HG03175 (cell line): ENCODE measurements around the gene USP27X.
A peak's percentile ranks its signal among the peaks of the same experiment; 100 is the strongest.

Experiments used
- ATAC-seq: cut with Tn5 transposase; IDR thresholded peaks from one replicate; pipeline ENCODE4 v1.9.1; 2021; ENCODE audit warnings: mild to moderate bottlenecking, moderate library complexity; ENCODE audit not compliant: unreplicated experiment

Gene USP27X

DNA sequence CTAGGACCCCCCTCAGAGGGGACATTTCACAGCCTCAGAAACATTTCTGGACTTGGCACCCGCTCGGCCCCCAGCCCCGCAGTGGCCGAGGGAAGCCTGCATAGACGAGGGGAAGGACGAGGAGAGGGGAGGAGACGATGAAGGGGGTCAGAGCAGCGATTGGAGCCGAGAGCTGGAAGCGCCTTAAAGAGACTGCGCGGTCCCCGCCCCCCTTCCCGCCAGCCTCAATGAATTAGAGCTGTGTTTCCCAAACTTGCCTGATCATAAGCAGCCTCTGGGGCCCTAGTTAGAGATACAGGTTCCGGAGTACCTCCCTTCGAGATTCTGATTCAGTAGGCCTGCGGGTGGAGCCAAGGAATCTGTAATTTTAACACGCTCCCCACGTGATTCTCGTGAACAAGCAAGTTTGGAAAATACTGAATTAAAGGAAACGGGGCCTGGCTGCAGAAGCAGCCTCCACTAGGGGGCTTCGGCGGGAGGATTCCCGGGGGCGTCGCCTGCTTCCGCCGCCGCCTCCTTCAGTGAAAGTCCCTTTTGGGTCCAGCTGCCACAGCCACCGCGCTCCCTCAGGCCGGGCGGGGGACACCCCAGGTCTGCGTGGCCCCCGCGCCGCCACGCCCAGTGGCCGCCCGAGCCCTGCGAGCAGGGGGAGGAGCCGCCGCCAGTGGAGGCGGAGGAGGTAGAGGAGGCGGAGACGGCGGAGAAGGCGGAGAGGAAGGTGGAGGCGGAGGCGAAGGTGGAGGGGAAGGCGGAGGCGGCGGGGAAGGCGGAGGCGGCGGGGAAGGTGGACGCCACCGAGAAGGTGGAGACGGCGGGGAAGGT is at the start of gene USP27X:
Gene USP27X (plus strand): TSS at position 651 of the 822 bp plus-strand sequence. CDS start 824 bp downstream, outside the sequence.
- ATAC-seq: peak; percentile 94

DNA sequence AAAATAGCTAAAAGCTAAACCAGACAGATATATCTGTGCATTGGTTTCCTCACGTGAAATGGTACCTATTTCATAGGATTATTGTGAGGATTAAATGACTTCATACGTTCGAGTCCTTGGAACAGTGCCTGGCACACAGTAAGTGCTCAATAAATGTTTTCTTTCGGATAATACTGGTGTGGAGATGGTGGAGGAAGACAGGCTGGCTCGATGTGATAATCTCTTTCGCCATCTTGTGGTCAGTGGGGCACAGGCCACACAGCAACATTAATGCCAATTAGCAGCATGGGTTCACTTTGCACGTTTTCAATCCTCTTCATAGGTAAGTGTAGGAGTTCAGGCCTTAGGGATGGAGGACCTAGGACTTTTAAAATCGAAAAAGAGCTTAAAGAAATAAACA is 40.9 kb upstream of the USP27X start:
- ATAC-seq: no peak

DNA sequence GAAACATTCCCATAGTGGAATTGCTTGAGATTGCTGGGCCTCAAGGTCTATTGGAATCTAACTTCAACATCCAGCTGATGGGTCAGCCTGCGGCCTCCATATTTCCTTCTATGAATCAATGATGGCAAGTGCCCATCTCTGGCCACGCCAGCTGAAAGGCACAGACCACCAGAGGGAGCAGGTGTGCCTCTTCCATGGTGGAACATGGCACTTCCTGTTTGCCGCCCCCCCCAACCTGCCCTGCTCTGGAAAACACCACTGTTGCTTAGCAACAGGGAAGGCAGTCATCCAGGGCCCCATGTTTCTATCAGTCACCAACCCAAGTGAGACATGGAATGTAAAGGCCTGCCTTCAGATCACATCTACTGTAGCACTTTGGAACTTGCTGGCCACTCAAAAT is 38.6 kb upstream of the USP27X start:
- ATAC-seq: peak; percentile 48

DNA sequence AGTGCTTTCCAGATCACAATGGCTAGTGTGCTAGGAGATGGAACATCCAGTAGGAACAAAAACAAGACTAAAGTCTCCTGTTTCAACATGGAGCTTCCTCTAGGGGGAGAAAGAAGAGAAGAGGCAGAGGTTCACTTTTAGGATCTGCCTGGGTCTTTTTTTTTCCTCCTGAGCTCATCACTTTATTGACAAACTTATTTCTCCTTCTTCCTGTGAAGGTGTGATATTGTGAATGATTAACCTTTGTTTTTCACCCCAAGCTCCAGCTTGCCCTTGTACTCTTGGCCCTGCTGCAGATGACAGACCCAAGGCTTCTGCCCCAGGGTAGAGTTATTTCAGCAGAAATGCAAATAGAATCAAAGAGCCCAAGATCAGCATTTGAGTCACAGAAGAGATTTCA is 36.7 kb upstream of the USP27X start:
- ATAC-seq: no peak

DNA sequence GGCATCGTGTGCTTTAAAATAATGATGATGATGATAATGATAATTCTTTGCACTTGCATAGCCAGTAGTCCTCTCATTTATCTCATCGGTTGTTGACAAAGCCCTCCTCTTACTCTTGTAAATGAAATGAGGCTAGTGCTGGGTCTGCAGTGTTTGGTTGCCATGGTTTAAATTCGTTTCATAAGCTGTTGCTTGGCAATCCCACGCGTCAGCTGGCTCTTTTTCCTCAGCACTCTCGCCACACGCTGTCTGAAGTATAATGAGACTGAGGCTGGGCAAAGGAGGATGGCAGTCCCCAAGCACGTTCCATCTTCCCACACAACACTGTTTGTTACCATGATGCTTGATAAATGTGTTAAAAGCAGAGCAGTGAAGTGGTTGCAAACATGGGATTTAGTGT is 34.7 kb upstream of the USP27X start:
- ATAC-seq: no peak

DNA sequence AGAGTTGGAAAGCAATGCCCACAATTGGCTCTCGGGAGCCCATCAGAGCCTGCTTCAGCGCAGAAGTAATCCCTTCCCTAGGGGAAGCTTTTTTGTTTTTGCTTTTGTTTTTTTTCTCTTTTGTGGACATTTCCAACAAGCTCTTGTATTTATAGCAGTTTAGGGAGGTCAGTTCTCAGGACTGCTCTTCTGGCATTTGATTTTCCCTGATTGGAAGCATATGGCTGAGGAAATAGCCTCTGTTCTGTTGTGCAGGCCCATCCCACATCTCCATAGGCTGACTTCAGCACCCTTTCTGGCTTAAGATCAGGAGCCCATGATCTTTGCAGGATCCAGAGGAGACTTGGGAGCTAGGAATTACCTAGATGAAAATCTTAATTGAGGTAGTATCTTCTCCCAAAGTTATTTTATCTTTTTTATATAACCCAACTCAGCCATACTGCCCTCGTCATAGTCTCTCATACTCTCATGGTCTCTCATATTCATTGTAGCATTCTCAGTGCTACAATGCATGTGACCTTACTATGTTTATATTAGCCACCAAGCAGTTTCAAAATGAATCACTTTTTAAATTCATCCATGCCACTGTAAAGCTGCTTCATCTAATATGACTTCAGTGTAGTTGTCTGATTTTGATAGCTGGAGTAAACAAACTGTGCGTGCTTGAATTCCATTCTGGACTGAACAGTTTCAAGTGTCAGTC is 33.4 kb upstream of the USP27X start:
- no peak for ATAC-seq

DNA sequence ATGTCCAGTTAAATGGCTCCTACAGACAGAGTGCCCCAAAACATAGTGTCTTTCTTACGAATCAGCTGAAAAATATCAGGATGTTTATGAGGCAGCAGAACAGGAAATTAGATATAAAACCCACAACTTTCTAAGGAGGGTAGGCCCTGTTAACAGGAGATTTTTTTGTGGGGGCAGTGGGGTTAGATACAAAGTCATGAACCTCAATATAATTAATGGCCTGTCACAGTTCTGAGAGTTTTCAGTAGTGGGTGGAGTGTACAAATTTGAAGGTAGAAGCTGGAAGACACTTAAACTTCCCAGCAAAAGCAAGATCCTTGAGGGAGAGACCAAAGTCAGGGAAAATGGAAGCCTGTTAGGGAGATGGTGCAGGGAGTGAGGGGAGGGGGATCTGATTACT is 32.8 kb upstream of the USP27X start:
- ATAC-seq: no peak

DNA sequence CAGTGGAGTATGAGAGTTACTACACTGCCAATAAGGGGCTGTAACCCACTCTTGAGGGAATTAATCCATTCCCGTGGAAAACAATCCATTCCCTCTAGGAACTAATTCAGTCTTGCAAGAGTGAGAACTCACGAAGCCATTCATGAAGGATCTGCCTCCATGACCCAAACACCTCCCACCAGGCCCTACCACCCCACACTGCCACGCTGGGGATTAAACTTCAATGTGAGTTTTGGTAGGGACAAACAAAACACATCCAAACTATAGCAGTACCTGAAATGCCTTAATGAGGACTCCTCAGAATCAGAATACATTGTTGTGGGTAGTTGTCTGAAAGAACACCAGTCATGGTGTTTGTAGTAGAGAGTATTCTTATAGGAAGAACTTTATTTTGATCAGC is 31.0 kb upstream of the USP27X start:
- no peak for ATAC-seq

DNA sequence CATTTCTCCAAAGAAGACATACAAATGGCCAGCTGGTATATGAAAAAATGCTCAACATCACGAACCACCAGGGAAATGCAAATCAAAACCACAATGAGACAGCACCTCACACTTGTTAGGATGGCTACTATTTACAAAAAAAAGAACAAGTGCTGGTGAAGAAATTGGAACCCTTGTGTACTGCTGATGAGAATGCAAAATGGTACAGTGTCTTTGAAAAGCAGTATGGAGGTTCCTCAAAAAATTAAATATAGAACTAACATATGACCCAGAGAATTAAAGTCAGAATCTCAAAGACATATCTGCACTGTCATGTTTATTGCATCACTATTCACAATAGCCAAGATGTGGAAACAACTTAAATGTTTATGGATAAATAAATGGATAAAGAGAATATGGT is 29.3 kb upstream of the USP27X start:
- no peak for ATAC-seq

DNA sequence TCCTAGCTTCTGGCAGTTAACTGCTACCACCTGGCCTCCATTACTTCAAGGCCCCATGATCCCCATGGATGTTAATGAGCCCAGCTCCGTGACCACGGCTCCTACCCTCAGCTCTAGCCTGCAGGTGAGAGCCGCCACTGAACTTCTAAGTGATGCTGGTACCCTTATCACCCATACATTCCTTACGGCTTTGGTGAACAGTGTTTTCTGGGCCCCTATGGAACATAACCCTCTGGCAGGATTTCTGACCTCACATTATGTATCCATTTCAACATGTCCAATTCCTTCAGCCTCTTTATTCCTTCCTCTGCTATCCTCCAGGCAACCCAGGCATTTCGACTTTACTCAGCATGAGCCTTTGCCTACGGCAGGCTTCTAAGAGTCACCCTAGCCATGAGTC is 25.6 kb upstream of the USP27X start:
- no peak for ATAC-seq

DNA sequence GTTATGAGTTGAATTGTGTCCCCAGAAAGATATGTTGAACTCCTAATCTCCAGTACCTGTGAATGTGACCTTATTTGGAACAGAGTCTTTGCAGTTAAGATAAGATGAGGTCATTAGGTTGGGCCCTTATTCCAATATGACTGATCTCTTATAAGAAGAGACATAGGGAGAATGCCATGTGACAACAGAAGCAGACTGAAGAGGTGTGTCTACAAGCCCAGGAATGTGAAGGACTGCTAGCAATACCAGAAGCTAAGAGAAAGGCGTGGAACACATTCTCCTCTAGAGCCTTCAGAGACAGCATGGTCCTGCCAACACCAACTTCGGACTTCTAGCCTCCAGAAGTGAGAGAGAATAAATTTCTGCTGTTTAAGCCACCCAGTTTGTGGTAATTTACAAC is 22.5 kb upstream of the USP27X start:
- ATAC-seq: no peak

DNA sequence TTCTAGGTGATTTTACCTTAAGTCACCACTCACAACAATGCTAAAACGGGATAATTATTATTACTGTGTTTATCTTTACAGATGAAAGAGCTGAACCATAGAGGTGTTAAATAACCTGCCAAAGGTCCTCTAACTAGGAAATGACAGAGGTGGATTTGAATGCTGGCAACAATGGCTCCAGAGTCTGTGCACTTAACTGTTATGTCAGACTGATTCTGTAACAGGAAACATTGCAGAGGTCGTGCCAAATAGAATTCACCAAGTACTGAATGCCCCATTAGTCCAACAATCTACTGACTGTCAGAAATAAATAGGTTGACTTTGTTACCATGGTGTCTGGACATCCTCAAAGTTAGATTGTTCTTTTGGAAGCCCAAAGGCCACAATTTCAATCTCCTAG is 20.9 kb upstream of the USP27X start:
- no peak for ATAC-seq

DNA sequence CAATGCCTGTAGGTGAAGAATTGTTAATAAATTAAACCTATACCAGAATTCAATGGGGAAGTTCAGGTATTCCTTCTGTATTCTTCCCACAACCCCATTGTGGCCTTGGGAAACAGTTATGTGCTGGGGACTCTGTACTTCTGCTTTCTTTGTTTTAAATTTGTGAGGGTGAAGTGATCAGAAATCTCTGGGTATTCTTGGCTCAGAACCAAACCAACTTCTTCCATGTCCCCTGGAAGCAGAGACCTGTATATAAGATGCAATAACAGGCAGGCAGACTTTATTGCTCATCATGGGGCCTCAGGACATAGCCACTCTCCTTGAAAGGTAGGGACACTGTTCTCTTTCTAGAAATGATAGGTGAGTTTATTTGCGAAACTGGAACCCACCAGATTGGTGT is 19.8 kb upstream of the USP27X start:
- no peak for ATAC-seq

DNA sequence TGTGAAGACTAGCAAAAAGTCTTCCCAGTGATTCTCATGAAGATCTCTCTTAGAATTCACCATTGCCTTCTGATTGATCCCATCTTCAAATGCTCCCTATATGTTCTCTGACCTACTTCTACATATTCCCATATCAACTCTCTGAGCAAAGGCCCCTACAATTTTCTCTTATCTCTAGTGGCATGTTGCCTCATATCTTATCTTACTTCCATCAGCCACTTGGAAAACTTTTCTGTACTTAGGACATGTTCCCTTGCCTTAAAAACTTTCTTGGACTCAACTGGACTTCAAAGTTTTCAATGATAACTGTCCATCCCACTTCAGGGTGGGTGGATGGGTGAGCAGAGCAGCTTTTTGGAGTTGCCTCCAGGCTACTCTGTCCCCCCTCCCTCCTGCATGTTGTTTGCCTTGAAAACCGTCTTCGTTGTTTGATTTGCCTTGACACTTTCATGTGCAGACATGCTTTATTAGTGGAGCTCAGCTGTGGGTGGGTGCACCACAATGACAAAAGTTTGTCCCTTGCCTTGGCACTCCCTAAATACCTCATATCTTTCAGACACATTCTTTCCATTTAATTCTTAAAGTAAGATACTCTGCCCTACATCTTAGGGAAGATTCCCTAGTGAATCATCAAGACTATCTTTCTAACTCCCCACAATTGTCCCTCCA is 18.3 kb upstream of the USP27X start:
- no peak for ATAC-seq

DNA sequence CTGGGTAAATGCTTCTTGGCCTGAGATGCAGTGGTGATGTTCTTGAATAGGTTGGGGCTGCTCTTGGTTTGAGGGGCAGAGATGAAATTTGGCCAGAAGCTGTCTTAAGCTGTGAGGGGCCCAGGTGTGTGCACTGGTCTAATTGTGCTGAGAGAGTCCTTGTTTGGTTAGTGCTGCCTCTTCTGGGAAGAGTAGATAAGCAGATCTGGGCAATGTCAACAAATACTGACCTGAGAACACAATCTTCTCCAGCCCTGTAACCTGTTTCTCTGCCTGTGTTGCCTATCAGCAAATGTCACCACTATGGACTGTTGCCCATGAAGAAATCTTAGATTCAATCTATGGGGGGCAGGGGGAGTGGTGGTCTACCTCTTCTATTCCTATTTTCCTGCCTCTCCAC is 17.2 kb upstream of the USP27X start:
- no peak for ATAC-seq

DNA sequence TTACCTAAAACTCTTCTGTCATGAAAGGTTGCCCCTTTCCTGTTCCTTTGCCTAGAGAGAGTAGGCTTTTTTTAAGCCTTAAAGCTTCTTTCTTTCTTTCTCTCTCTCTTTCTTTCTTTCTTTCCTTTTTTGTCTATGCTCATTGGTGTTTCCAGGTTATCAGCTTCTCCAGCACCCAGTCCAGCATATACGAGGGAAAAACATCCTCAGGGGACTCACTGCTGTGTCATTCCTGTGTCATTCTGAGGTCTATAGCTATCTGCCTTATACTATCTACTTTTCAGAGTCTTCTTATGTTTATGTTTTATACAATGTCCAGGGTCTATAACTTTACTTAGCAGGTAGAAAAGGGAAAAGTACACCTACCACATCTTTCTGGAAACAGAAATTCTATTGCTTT is 10.5 kb upstream of the USP27X start:
- no peak for ATAC-seq

DNA sequence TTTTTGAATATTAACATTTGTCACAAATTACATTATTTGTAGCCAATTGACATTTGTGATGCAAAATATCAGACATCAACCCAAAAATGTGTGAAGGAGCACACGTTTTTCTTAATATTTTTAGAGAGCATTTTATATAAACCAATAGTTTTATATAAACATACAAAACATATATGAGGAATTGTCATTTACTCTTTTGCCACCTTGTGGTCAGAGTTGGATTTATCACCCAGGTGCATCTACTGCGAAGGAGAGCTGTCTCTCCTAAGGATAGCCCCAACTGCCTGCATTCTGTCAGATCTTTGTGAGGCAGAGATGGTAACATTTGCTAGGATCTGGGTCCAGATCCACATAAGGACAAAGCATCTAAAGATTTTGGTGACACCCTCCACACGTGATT is 2.5 kb upstream of the USP27X start:
- ATAC-seq: no peak

DNA sequence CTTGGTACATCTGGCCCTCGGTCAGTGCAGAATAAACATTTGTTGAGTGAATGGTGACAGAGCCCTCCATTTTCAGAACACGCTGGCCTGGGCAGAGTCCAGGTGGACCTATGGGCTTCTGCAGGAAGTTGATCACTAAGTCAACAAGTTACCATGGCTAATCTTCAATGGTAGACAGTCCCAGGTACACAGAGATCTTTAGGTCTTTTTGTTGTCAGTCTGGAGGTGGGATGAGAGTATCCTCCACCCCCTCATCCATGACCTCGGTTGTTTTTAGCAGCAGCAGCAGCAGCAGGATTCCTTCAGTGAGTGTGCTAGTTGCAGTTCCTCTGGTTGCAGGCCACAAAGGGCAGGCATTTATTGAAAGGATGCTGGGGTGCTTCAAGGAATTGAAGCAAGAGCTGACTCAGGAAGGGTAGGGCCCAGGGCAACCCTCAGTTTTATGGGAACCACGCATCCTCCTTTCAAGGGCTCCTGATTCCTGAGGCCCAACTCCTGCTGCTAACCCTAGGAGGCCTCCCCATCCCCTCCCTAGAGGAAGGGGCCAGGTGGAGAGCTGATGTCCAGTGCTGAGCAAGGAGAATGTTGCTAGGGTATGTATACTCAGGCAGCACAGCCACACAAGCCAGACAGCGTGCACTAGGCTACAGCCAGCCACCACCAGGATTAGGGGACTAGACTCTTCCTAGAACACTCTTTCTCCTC is 1.7 kb upstream of the USP27X start:
- ATAC-seq: no peak

DNA sequence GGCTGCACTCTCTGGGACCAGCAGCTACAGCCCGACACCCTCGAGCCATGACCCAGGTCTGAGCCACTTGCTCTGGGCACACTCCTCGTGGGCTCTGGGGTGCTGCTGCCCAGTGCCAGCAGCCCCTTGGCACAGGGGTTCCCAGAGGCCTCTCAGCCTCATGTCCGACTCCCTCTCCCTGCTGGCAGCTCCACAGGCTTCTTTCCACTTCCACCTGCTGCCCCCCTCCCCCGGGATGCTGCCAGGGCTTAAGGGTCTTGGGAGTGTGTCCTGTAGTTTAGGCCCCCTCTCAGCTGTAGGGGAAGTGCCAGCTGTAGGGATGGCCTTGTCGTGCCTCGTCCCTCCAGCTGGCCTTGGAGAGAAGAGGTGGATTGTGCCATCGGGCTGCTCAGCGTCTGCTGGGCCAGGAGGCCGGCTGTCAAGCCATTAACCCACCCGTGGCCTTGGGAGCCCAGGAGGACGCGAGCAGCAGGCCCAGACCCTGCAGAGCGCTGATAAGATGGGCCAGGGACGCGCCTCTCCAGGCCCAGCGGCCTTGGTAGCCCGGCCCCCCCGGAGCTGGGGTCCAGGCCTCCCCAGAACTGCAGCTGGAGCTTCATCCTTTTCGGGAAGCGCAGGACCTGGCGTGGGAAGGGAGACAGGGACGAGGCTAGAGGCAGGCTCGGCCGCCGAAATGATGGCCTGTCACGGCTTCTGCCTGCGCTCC is 1.0 kb upstream of the USP27X start:
- no peak for ATAC-seq

DNA sequence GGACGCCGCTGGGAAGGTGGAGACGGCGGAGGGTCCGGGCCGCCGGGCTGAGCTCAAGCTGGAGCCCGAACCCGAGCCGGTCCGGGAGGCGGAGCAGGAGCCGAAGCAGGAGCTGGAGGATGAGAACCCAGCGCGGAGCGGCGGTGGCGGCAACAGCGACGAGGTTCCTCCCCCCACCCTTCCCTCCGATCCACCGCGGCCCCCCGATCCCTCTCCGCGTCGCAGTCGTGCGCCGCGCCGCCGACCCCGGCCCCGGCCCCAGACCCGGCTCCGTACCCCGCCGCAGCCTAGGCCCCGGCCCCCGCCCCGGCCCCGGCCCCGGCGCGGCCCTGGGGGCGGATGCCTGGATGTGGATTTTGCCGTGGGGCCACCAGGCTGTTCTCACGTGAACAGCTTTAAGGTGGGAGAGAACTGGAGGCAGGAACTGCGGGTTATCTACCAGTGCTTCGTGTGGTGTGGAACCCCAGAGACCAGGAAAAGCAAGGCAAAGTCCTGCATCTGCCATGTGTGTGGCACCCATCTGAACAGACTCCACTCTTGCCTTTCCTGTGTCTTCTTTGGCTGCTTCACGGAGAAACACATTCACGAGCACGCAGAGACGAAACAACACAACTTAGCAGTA is 483 bp downstream of the USP27X start:
- ATAC-seq: peak; percentile 4
